HG03064 (cell line): ENCODE results near the gene FKRP.

ENCODE experiments used
- ATAC-seq: cut with Tn5 transposase; IDR thresholded peaks from one replicate; pipeline ENCODE4 v1.9.1; 2021; ENCODE audit warnings: low read depth; ENCODE audit not compliant: unreplicated experiment

Gene FKRP

DNA sequence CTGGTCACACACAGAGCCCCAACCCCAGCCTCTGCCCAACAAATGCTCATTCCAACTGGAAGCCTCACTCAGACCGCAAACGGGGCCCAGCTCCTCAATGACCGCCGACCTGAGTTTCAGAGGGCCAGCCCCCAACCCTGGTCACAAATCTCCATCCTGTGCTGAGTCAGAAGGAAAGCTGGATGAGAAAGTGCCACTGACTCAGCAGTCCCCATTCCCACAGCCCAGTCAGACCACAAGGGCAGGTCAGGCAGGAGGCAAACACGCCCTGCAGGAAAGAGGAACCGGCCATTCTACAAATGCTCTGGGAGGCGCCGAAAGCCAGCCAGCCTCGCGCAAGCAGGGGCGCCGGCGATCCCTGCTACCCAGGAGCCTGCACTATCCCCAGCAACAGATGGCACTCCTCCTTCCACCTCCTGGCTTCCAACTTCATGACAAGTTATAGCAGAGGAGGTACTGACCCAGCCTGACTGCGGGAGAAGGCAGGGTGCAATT, 14.8 kb upstream of the FKRP start:
- no peak for ATAC-seq

DNA sequence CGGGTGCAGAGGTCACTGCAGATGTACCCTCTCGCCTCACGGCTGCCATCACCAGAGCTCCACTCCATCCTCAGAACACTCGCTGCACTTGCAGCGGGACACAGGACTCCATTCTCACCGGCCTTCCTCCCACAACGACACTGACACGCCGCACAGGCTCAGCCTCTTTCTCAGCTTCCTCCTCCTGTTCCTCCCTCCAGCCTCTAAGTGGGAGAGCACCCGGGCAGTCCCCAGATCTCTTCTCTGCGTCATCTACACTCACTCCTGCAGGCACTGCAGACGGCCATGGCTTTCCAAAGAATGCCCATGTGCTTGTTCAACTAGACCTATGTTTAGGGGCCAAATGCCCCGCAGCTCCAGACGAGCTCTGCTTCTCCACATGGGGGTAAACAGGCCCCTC, 14.3 kb upstream of the FKRP start:
- ATAC-seq, result no peak

DNA sequence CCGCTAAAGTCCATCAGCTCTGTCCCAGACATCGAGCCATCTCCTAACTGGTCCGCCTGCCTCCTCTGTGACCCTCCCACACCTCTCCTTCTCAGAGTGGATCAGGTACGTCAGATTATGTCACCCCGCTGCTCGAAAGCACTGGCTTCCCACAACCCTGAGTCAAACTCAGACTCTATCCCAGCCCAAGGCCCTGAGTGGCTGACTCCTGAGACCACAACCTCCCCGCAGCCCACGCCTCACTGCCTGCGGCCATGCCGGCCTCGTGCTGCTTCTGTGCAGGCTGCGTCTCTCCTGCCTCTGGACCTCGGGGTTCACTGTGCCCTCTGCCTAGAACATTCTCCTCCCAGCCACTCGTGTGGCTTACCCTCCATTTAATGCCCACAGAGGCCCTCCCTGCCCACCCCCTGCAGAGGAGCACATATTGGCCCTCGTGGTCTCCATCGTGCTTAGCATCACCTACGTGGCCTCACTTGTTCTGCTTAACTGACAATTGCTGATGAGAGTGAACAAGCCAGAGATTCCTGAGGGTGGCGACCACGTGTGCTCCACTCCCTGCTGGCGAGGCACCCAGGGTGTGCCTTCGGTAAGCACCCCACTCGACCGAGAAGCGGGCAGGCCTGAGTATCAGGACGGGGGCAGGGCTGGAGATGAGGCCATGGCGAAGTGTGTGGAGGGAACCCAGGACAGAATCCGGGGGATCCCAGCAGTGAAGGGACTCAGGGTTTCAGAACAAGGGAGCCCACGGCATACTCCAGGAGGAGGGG, 13.5 kb upstream of the FKRP start:
- ATAC-seq, result no peak

DNA sequence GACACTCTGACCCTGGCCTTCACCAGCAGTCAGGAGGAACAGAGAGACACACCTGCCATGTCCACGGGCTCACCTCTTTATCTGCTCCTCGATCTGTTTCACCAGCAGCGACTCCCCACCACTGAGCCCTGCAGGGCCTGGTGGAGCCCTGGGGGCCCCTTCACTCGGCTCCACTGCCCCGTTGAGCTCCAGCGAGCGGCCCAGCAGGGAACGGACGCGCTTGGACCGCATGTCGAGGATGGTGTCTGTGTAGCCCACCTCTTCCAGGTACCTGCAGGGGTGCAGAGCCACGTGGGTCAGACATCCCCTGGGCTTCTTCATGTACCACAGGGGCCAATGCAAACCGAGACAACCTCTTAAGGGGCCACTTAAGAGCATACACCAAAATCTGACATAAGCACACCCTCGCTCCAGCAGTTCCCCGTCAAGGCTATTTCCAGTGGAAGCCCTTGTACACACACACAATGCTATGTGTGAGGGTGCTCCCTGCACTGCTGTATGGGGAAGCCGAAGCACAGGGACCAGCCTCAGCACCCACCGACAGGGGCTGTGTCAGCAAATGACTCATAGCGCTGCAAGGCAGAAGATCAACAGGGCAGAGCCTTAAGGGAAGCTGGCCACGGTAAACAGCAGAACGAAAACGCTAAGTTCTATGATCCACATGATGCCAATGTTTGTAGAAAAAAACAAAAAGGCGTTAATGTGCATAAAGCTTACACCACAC, 12.7 kb upstream of the FKRP start:
- ATAC-seq, result no peak

DNA sequence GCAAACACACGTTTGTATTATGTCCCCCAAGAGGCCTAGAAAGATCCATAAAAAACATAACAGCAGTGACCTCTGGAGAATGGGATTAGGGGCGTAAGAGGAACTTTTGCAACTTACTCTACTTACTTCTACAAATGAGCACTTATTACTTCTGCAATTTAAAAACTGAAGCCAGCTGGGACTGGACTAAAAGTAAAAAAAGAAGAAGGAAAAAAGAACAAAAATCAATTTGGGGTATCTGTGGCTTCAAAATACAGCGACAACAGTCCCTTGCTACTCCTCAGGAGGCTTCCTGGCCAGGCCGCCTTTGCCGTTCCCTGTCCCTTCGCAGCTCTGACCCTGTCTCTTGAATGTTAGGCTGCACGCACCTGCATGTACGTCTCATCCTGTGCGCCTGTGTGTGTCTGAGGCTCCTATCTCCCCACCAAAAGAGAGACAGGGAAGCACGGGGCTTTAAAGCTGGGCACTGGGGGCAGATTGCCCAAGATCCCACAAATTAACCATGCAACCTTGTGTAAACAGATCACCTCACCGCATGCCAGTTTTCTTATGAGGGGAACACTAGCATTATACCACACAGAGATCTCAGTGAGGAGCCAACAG, 12.1 kb upstream of the FKRP start:
- ATAC-seq, result no peak

DNA sequence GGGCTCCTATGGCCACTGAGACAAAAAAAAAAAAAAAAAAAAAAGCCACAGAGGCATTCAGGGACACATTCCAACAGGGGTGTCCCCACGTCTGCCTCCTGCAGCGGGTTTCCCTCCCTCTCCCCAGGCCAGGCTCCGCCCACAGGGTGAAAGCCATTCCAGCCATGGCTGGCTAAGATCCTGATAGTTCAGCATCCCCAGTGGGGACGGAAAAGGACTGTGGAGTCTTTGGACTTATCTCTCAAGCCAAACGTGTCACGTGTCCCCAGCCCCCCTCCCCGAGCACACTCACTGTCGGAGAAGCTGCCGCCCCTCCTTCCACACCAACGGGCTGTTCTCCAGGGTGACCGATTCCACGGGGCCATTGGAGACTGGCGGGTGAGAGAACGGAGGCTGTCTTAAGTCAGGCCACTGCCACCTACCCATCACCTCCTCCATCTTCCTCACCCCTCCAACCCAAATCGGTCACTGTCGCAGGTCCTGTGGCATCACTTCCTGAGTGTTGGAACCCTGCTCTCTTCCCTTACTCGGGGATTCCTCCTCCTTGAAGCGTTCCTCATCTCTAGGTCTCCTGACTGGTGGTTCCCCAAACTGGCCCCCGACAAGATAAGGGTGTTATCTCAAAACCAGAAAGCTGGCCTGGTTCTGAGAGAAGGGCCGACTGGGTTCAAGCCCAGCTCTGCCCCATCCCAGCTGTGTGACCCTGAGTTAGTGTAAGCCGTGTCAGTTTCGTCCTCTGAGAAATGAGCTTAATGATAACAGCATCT, 9.1 kb upstream of the FKRP start:
- ATAC-seq, result no peak

DNA sequence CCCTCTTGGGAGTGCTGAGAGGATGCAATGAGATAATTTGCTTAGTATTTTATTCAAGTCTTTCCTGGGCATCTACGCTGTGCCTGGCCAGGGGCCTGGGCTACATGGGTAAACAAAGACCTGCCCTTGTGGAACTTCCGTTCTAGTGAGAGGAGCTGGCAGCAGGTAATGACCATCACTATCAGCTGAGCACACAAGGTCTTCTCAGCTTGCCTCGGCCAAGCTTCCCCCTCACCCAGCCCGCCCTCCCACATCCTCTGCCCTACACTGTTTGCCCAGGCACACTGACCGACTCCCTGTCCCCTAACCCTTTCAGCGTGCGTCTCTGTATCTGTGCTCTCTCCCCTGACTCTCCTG, 8.6 kb upstream of the FKRP start:
- ATAC-seq, result no peak

DNA sequence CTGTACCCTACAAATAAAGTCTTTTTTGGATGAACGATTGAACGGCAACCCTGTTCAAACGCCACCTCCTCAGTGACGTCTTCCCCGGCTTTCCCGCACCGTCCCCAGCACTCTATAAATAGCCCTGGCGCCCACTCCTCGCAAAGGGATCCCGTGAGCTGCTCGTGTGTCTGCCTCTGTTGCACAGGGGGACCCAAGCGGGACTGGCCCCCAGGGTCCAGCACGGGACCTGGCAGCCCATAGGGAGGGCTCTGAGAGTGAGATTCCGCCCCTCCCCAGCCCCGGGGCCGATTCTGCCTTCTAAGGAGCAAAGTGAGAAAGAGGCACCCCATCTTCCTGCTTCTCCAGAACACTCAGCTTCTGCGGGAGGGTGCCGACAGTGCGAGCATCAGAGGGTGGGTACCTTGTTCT, 8.1 kb upstream of the FKRP start:
- ATAC-seq, result no peak

DNA sequence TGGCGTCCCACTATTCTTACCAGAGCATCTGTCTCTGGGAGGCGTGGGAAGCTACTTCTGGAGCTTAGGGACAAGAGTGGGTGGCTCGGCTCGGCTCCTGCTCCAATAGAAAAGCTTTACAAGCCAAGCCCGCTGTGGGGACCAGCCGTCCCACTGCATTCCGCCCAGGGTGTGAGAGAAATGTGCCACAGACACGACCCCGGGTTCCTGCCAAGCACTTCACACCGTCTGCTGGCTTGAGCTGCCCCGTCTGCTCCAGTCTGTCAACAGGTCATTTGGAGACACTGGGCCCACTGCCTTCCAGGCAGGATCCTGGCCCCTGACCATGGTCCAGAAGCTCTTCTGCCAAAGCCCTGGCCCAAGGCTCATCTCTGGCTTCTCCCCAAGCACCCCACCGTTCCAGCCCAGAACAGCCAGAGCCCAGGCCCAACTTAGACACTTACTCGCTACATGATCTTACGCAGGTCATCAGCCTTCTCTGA, 6.5 kb upstream of the FKRP start:
- ATAC-seq, result no peak

DNA sequence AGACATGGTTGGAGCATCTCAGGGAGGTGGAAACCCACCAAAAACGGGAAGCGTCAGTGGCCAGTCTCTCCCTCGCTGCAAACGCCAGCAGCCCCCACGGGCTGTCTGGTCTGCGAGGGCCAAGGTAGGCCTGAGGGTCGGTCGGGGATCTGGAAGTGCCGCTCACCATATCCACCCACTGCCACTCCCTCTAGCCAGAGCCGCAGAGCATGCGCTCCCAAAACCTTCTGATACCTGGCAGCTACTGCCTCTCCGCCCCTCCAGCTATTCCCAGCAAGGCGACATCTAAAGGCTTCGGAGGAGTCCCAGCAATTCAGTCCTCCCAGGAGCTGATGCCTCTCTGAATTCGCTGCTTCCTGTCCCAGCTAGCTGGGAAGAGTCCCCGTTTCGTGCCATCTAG, 4.4 kb upstream of the FKRP start:
- ATAC-seq, result no peak

DNA sequence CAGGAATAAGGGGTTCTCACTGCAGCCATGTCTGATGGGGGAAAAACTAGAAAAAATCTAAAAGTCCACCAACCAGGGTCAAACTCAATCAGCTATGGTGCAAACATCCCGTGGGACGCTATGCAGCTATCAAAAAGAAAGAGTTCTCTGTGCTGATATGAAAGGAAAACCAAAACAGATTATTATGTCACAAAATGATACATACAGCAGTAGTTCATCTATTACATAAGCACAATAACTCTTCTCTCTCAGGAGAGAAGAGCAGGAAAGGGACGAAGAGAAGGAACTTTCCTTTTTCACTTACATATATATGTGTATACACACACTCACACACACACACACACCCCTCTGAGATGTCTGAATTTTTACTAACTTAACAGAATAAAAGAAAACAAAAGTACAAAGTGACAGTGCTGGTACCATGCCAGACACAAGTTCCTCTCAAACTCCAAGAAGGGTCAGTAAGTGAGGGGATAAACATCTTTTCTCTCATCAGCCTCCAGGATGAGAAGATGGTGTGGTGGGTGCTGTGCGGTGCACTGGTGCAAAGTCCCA, 2.9 kb upstream of the FKRP start:
- no peak for ATAC-seq

DNA sequence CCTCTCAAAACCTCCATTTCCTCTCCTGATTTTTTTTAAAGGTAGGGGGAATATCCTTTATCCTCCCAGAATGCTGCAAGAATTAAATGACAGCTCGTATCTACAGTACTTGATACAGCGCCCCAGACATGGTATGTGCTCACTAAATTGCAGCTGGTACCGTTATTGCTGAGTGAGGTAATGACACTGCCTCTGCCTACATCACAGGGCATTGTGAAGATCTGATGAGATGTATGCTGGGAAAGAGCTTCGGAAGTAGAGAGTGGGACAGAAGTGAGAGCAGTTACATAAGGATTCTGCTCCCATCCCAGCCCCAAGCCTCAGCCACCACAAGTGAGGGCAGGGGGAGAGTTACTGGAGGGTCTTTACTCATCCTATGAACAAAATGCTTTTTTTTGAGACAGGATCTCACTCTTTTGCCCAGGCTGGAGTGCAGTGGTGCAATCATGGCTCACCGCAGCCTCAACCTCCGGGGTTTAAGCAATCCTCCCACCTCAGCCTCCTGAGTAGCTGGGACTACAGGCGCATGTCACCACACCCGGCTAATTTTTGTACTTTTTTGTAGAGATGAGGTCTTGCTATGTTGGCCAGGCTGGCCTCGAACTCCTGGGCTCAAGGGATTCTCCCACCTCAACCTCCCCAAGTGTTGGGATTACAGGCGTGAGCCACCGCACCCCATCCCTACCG, 1.7 kb upstream of the FKRP start:
- ATAC-seq, result no peak

DNA sequence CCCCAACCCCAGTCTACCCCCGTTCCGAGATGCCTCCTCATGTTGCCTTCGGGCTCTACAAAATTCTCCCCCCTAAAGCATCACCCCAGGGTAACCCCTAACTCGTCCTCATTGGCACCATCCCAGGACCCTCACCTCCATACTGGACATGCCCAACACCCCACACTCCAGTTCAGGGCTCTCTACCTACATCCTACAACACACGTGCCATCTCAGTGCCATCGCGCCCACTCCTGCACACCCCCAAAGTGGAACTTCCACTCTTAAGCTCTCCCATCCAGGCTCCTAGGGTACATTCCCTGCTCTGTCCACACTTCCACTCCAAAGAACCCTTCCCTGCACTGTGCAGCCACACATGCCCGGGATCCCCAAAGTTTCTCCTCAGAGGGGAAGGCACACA, 827 bp upstream of the FKRP start:
- ATAC-seq, result no peak

DNA sequence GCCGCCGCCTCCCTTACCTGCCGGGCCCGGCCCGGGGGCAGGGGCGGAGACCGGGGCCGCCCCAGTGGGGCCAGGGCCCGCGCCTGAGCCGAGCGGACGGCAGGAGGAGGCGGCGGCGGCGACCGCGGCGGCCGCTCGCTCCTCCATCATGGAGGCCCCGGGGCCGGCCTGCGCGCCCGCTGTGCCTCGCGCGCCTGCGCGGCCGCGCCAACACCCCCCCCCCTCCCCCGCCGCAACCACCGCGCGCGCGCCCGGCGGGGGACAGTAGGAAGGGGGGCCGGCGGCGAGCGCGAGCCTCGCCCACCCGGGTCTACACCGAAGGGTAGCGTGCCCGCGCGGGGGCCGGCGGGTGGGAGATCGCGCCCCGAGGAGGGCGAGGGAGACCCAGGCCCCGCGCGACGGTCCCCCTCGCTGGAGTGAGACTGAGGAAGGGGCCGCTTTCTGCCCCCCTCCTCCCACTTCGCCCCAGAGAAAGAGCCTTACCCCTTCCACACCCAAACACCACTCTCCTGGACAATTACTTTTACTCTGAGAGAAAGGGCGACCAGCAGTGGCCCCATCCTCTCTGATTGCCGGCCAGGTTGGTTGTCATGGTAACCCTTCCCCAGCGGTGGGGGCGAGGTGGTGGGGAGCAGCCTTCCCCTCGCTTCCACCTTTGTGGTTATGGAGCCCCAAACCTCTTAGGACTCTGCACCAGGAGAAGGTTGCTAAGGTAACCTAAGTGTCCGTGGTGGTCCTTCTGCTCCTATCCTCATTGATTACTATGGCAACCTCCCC, 612 bp downstream of the FKRP start, which contains the start of gene STRN4:
STRN4 (minus strand) TSS at position 170 of the 777 bp plus-strand sequence; CDS start at position 150, 20 bp downstream.
- no peak for ATAC-seq

DNA sequence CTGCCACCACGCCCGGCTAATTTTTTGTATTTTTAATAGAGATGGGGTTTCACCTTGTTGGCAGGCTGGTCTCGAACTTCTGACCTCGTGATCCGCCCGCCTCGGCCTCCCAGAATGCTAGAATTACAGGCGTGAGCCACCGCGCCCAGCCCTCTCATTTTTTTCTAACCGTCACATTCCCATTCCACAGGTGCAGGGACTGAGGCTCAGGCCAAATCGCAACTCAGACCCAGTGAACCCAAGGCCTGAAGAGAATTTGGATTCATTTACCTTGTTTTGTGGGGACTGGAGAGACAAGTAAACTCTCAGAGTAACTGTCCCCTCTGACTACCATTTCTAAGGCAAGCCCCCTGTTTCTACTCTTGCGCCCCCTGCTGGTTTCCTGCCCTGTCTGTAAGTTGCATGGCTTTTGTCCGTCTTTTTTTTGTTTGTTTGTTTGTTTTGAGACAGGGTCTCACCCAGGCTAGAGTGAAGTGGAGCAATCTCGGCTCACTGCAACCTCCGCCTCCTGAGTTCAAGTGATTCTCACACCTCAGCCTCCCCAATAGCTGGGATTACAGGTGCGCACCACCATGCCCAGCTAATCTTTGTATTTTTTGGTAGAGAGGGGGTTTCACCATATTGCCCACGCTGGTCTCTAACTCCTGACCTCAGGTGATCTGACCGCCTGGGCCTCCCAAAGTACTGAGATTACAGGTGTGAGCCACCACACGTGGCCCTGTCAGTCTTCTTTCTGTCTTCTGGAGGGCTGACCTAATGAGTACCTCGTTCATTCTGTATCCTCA, 2.7 kb downstream of the FKRP start:
- no peak for ATAC-seq

DNA sequence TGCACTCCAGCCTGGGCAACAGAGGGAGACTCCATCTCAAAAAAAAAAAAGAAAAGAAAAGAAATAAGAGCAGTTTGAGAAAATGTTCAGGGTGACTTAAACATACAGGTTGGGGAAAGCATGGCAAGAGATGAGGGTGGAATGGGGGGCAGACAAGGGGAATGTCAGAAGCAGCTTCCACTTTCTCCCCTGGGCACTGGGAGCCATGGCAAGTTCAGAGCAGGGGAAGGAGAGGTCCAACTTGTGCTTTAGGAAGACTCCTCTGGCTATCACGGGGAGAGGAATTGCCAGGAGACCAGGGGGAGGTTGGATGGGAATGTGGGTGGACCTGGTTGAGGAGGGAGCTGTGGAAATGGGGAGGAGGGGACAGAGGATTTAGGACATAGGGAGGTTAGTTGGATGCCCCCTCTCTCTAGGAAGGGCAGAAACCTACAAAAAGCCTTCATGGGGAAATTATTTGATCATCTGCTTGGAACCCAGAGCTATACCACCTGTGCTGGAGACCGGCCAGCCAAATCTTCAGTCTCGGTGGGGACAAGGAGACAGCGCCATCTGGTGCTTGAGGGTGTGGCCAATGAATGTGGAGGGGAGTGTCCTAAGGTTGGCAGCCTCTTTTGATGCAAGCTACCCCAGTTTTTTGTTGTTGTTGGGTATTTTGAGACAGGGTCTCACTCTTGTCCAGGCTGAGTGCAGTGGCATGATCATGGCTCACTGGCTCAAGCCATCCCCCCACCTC, 7.7 kb downstream of the FKRP start:
- ATAC-seq, result no peak

DNA sequence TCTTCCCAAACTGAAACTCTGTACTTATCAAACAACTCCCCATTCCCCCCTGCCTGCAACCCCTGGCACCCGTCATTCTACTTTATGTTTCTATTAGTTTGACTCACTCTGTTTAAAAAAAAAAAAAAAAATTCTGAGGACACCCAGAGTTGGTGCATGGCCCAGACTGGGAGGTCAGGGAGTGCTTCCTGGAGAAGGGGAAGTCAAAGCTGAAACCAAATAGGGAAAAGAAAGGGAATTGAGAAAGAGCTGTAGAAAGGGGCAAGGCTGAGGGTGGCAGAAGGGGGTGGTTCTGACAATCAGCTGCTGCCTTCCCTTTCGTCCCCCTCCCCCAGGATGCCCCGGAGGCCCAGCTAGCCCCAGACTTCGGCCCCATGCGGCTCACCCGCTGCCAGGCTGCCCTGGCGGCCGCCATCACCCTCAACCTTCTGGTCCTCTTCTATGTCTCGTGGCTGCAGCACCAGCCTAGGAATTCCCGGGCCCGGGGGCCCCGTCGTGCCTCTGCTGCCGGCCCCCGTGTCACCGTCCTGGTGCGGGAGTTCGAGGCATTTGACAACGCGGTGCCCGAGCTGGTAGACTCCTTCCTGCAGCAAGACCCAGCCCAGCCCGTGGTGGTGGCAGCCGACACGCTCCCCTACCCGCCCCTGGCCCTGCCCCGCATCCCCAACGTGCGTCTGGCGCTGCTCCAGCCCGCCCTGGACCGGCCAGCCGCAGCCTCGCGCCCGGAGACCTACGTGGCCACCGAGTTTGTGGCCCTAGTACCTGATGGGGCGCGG, 9.4 kb downstream of the FKRP start:
- ATAC-seq, result no peak
